MV-4-11 (cell line): ENCODE measurements around the gene ASAP2.
"Not testable (repeated sequence)": the region's sequence is repeated elsewhere in the genome, so short reads cannot be mapped to it uniquely, and the experiment has no call there.

Experiments
- DNase-seq: peaks from one replicate; lab custom pipeline; 2025; lab: John Stamatoyannopoulos, UW

The ASAP2 gene

GRCh38 chr2:9212661-9213411 is 6.2 kb downstream of the ASAP2 start:
- DNase-seq, result no peak

GRCh38 chr2:9213477-9214051 is 7.0 kb downstream of the ASAP2 start:
- no peak for DNase-seq

- no peak for DNase-seq
Measured at GRCh38 chr2:9214873-9215272, 8.3 kb downstream of the ASAP2 start.

- no peak for DNase-seq
Measured at GRCh38 chr2:9215680-9216079, 9.1 kb downstream of the ASAP2 start.

GRCh38 chr2:9216143-9216542 is 9.5 kb downstream of the ASAP2 start:
- DNase-seq, result not testable (repeated sequence)

- DNase-seq, result no peak
Measured at GRCh38 chr2:9217838-9218770, 11.5 kb downstream of the ASAP2 start.

GRCh38 chr2:9219027-9219445 is 12.4 kb downstream of the ASAP2 start:
- no peak for DNase-seq

GRCh38 chr2:9220201-9220600 is 13.6 kb downstream of the ASAP2 start:
- DNase-seq, result no peak

- DNase-seq, result no peak
Measured at GRCh38 chr2:9221223-9221622, 14.6 kb downstream of the ASAP2 start.

- DNase-seq, result no peak
Measured at GRCh38 chr2:9222239-9222892, 15.8 kb downstream of the ASAP2 start.

GRCh38 chr2:9222893-9223287 is 16.3 kb downstream of the ASAP2 start:
- DNase-seq, result no peak

GRCh38 chr2:9225806-9226205 is 19.2 kb downstream of the ASAP2 start:
- no peak for DNase-seq

- no peak for DNase-seq
Measured at GRCh38 chr2:9226458-9227380, 20.1 kb downstream of the ASAP2 start.

- DNase-seq, result no peak
Measured at GRCh38 chr2:9228088-9228751, 21.6 kb downstream of the ASAP2 start.

- no peak for DNase-seq
Measured at GRCh38 chr2:9228781-9229469, 22.3 kb downstream of the ASAP2 start.

- no peak for DNase-seq
Measured at GRCh38 chr2:9229470-9229820, 22.8 kb downstream of the ASAP2 start.

- no peak for DNase-seq
Measured at GRCh38 chr2:9230051-9230802, 23.6 kb downstream of the ASAP2 start.

GRCh38 chr2:9230881-9231280 is 24.3 kb downstream of the ASAP2 start:
- peak; percentile 77 for DNase-seq
